HepG2 (cell line): Measurements from ENCODE around the gene OS9. TPM values are rescaled to one million over a fixed set of nuclear protein-coding genes. Genes with fewer than 3 reads are reported as not detected.

Experiments
- CREM ChIP-seq, 2 experiments: sonication (generic) in 1 of 2; formaldehyde crosslinking in 1 of 2; IDR thresholded peaks; 2 replicates each; pipeline versions ENCODE4 v1.4.0 to v1.6.1; 2016 to 2020; ENCODE audit warnings: antibody characterized with exemption in 1 of 2, mild to moderate bottlenecking in 1 of 2, missing genetic modification reagents in 1 of 2
- FOXA3 ChIP-seq: IDR thresholded peaks from 2 replicates; pipeline ENCODE4 v1.6.1; 2016; ENCODE audit warnings: missing genetic modification reagents, missing compliant biosample characterization
- SRSF9 ChIP-seq: fragments of 200-400 bp; formaldehyde crosslinking; IDR thresholded peaks from 2 replicates; pipeline ENCODE4 v1.6.1; 2018; ENCODE audit warnings: borderline replicate concordance, mild to moderate bottlenecking, low read depth, low read length; ENCODE audit not compliant: insufficient read depth, poor library complexity, severe bottlenecking
- ZNF747 ChIP-seq: sonication (generic); formaldehyde crosslinking; IDR thresholded peaks from 2 replicates; pipeline ENCODE4 v1.8.1; 2023; ENCODE audit warnings: missing genetic modification reagents, mild to moderate bottlenecking, borderline replicate concordance
- polyA plus RNA-seq, 8 experiments: library from polyadenylated mRNA; depleted of rRNA in 3 of 8; stranded (reverse) in 7 of 8; unstranded in 1 of 8; fragments of >200 nt; fragmentation: Illumina TruSeq in 4 of 8; extraction: Trizol in 4 of 8; gene quantifications; 2 replicates each; pipeline versions ENCODE4 v1.2.1 to v1.2.3, GENCODE V29; 2011 to 2016; ENCODE audit warnings: low read depth in 4 of 8, missing spikeins in 1 of 8, mixed read lengths in 1 of 8; ENCODE audit not compliant: insufficient read depth in 1 of 8
- total RNA-seq, 5 experiments: library from RNA; depleted of rRNA; stranded (reverse); fragments of >200 nt; fragmentation: Illumina TruSeq; extraction: Trizol; gene quantifications; 2 replicates each; pipeline ENCODE4 v1.2.3, GENCODE V29; 2016; ENCODE audit warnings: low read depth in 1 of 5
- TF ChIP-seq, protein P1 (sequence below), 2 experiments: sonication (generic) in 1 of 2; formaldehyde crosslinking in 1 of 2; IDR thresholded peaks; 2 replicates each; pipeline versions ENCODE4 v1.4.0 to v1.6.1; 2018 to 2020; ENCODE audit warnings: missing genetic modification reagents in 2 of 2, borderline replicate concordance in 1 of 2, low read depth in 1 of 2, mild to moderate bottlenecking in 1 of 2, missing biosample characterization in 1 of 2
- TF ChIP-seq, protein P2 (sequence below): sonication (generic); formaldehyde crosslinking; IDR thresholded peaks from 2 replicates; pipeline ENCODE4 v1.4.0; 2020; ENCODE audit warnings: missing genetic modification reagents
- TF ChIP-seq, protein P3 (sequence below), 2 experiments: IDR thresholded peaks; 2 replicates each; pipeline ENCODE4 v1.6.1; 2011 to 2012; ENCODE audit warnings: low read length in 2 of 2, borderline replicate concordance in 1 of 2, low read depth in 1 of 2, mild to moderate bottlenecking in 1 of 2, moderate library complexity in 1 of 2
- TF ChIP-seq, protein P4 (sequence below): sonication (generic); formaldehyde crosslinking; conservative IDR thresholded peaks from 2 replicates; pipeline ENCODE4 v1.4.0; 2020; ENCODE audit warnings: mild to moderate bottlenecking, missing genetic modification reagents, moderate library complexity
- TF ChIP-seq, protein P5 (sequence below): sonication (generic); formaldehyde crosslinking; IDR thresholded peaks from 2 replicates; pipeline ENCODE4 v1.4.0; 2020; ENCODE audit warnings: missing genetic modification reagents

Gene OS9
- total and polyA plus RNA-seq, 2 of the 13 experiments (the other 11 are each of a cell fraction or from before 2014, with no cell fraction given) = 156 to 206 TPM

DNA sequence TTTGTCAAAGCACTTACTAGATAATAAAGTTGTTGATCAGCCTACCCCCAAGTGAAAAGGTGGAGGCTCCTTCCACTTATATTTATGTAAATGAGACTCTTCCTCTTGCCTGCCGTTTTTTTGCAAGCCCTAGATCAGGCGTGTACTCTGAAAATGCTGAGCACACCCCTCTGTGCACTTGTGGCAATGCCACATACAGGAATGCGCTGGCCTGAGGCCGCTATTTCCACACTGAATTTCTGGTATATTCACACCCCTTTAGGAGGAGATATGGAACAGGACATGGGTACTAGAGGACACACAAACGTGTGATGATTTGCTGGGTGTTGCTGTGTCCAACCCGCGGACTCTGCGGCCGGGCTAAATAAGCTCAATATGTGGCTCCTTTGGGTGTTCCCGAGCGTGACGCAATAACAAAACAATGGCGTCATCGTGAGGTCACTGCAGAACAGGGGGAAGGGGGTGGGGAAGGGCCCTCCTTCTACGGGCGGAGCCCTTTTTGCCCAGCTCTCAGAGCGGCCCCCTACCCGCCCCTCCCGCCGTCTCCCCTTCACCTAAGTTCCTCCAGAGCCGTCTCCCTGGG, 50.4 kb downstream of the OS9 start (continued):
- TF ChIP-seq, protein P1, sequence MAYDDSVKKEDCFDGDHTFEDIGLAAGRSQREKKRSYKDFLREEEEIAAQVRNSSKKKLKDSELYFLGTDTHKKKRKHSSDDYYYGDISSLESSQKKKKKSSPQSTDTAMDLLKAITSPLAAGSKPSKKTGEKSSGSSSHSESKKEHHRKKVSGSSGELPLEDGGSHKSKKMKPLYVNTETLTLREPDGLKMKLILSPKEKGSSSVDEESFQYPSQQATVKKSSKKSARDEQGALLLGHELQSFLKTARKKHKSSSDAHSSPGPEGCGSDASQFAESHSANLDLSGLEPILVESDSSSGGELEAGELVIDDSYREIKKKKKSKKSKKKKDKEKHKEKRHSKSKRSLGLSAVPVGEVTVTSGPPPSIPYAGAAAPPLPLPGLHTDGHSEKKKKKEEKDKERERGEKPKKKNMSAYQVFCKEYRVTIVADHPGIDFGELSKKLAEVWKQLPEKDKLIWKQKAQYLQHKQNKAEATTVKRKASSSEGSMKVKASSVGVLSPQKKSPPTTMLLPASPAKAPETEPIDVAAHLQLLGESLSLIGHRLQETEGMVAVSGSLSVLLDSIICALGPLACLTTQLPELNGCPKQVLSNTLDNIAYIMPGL (CRISPR knock-in tag; IDR thresholded peaks at IDR 0.05; ENCODE audit: borderline replicate concordance in 1 of 2, low read depth in 1 of 2) = peak in 1 of 2 experiments; percentile 10; a peak in 1 of 4 replicates
- no peak for TF ChIP-seq ZNF747 (CRISPR knock-in tag)
- TF ChIP-seq, protein P2, sequence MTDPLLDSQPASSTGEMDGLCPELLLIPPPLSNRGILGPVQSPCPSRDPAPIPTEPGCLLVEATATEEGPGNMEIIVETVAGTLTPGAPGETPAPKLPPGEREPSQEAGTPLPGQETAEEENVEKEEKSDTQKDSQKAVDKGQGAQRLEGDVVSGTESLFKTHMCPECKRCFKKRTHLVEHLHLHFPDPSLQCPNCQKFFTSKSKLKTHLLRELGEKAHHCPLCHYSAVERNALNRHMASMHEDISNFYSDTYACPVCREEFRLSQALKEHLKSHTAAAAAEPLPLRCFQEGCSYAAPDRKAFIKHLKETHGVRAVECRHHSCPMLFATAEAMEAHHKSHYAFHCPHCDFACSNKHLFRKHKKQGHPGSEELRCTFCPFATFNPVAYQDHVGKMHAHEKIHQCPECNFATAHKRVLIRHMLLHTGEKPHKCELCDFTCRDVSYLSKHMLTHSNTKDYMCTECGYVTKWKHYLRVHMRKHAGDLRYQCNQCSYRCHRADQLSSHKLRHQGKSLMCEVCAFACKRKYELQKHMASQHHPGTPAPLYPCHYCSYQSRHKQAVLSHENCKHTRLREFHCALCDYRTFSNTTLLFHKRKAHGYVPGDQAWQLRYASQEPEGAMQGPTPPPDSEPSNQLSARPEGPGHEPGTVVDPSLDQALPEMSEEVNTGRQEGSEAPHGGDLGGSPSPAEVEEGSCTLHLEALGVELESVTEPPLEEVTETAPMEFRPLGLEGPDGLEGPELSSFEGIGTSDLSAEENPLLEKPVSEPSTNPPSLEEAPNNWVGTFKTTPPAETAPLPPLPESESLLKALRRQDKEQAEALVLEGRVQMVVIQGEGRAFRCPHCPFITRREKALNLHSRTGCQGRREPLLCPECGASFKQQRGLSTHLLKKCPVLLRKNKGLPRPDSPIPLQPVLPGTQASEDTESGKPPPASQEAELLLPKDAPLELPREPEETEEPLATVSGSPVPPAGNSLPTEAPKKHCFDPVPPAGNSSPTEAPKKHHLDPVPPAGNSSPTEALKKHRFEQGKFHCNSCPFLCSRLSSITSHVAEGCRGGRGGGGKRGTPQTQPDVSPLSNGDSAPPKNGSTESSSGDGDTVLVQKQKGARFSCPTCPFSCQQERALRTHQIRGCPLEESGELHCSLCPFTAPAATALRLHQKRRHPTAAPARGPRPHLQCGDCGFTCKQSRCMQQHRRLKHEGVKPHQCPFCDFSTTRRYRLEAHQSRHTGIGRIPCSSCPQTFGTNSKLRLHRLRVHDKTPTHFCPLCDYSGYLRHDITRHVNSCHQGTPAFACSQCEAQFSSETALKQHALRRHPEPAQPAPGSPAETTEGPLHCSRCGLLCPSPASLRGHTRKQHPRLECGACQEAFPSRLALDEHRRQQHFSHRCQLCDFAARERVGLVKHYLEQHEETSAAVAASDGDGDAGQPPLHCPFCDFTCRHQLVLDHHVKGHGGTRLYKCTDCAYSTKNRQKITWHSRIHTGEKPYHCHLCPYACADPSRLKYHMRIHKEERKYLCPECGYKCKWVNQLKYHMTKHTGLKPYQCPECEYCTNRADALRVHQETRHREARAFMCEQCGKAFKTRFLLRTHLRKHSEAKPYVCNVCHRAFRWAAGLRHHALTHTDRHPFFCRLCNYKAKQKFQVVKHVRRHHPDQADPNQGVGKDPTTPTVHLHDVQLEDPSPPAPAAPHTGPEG (CRISPR knock-in tag) = 0 out of 2 replicates have a peak, but pooled peaks have one; percentile 32
- TF ChIP-seq CREM (IDR thresholded peaks at IDR 0.05) = peak; percentile 92; the same call in 1 of the 2 replicates
- peak; percentile 66; the same call in 1 of the 2 replicates for TF ChIP-seq CREM (CRISPR knock-in tag; IDR thresholded peaks at IDR 0.05)
- TF ChIP-seq, protein P3, sequence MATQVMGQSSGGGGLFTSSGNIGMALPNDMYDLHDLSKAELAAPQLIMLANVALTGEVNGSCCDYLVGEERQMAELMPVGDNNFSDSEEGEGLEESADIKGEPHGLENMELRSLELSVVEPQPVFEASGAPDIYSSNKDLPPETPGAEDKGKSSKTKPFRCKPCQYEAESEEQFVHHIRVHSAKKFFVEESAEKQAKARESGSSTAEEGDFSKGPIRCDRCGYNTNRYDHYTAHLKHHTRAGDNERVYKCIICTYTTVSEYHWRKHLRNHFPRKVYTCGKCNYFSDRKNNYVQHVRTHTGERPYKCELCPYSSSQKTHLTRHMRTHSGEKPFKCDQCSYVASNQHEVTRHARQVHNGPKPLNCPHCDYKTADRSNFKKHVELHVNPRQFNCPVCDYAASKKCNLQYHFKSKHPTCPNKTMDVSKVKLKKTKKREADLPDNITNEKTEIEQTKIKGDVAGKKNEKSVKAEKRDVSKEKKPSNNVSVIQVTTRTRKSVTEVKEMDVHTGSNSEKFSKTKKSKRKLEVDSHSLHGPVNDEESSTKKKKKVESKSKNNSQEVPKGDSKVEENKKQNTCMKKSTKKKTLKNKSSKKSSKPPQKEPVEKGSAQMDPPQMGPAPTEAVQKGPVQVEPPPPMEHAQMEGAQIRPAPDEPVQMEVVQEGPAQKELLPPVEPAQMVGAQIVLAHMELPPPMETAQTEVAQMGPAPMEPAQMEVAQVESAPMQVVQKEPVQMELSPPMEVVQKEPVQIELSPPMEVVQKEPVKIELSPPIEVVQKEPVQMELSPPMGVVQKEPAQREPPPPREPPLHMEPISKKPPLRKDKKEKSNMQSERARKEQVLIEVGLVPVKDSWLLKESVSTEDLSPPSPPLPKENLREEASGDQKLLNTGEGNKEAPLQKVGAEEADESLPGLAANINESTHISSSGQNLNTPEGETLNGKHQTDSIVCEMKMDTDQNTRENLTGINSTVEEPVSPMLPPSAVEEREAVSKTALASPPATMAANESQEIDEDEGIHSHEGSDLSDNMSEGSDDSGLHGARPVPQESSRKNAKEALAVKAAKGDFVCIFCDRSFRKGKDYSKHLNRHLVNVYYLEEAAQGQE (IDR thresholded peaks at IDR 0.05; ENCODE audit: borderline replicate concordance in 1 of 2, low read depth in 1 of 2, low read length in 2 of 2) = 0 out of 4 replicates have a peak, but pooled peaks of 1 of the 2 experiments have one; percentile 40
- no peak for TF ChIP-seq FOXA3 (CRISPR knock-in tag)
- TF ChIP-seq, protein P4, sequence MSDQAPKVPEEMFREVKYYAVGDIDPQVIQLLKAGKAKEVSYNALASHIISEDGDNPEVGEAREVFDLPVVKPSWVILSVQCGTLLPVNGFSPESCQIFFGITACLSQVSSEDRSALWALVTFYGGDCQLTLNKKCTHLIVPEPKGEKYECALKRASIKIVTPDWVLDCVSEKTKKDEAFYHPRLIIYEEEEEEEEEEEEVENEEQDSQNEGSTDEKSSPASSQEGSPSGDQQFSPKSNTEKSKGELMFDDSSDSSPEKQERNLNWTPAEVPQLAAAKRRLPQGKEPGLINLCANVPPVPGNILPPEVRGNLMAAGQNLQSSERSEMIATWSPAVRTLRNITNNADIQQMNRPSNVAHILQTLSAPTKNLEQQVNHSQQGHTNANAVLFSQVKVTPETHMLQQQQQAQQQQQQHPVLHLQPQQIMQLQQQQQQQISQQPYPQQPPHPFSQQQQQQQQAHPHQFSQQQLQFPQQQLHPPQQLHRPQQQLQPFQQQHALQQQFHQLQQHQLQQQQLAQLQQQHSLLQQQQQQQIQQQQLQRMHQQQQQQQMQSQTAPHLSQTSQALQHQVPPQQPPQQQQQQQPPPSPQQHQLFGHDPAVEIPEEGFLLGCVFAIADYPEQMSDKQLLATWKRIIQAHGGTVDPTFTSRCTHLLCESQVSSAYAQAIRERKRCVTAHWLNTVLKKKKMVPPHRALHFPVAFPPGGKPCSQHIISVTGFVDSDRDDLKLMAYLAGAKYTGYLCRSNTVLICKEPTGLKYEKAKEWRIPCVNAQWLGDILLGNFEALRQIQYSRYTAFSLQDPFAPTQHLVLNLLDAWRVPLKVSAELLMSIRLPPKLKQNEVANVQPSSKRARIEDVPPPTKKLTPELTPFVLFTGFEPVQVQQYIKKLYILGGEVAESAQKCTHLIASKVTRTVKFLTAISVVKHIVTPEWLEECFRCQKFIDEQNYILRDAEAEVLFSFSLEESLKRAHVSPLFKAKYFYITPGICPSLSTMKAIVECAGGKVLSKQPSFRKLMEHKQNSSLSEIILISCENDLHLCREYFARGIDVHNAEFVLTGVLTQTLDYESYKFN (CRISPR knock-in tag) = no peak
- no peak for TF ChIP-seq SRSF9
- TF ChIP-seq, protein P5, sequence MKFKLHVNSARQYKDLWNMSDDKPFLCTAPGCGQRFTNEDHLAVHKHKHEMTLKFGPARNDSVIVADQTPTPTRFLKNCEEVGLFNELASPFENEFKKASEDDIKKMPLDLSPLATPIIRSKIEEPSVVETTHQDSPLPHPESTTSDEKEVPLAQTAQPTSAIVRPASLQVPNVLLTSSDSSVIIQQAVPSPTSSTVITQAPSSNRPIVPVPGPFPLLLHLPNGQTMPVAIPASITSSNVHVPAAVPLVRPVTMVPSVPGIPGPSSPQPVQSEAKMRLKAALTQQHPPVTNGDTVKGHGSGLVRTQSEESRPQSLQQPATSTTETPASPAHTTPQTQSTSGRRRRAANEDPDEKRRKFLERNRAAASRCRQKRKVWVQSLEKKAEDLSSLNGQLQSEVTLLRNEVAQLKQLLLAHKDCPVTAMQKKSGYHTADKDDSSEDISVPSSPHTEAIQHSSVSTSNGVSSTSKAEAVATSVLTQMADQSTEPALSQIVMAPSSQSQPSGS (CRISPR knock-in tag) = peak; percentile 68; the same call in 1 of the 2 replicates
